ENCODE data around the gene RPUSD1. TPM values are rescaled to one million over a fixed set of nuclear protein-coding genes. Genes with fewer than 3 reads are reported as not detected.

RPUSD1 gene
- total and polyA plus RNA-seq, 12 donors = 5.8 to 23.3 (median 8.2) TPM

DNA sequence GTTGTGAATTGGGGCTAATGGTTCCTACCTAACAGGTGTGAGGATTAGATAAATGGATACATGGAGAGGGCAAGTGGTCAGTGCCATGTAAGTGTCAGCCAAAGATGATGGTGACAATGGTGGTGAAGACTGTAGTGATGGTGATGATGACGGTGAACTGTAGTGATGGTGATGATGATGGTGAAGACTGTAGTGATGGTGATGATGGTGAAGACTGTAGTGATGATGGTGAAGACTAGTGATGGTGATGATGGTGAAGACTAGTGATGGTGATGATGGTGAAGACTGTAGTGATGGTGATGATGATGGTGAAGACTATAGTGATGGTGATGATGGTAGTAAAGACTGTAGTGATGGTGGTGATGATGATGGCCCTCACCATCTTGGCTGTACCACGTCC is 30.4 kb upstream of the RPUSD1 start:
- Histone ChIP-seq H3K4me3 (no peak overlapping the region), H3K27me3 (peaks cover 3 to 97% (median 81%) of the 10 kb centered on the region in 7 donors), H3K4me1 (peaks cover 0 to 6% (median 0%) of the 10 kb centered on the region in 9 donors), H3K27ac (no peak overlapping the region), H3K36me3 (no peaks in the 10 kb centered on the region), H3K9me3 (no peaks in the 10 kb centered on the region)
- intact Hi-C loops (cut with DNase I) = loop anchor here in 1 of 10 donors (10.0 kb wide), 1 partner anchor 376 kb away; no protein-coding TSS in a partner anchor
- 77 to 84% methylated on average over 2 of the region's 2 CpGs for WGBS, 2 donors
- no peak for ATAC-seq
- TF ChIP-seq, protein P1, sequence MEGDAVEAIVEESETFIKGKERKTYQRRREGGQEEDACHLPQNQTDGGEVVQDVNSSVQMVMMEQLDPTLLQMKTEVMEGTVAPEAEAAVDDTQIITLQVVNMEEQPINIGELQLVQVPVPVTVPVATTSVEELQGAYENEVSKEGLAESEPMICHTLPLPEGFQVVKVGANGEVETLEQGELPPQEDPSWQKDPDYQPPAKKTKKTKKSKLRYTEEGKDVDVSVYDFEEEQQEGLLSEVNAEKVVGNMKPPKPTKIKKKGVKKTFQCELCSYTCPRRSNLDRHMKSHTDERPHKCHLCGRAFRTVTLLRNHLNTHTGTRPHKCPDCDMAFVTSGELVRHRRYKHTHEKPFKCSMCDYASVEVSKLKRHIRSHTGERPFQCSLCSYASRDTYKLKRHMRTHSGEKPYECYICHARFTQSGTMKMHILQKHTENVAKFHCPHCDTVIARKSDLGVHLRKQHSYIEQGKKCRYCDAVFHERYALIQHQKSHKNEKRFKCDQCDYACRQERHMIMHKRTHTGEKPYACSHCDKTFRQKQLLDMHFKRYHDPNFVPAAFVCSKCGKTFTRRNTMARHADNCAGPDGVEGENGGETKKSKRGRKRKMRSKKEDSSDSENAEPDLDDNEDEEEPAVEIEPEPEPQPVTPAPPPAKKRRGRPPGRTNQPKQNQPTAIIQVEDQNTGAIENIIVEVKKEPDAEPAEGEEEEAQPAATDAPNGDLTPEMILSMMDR (IDR thresholded peaks at IDR 0.05) = no peak
- no peak for DNase-seq

DNA sequence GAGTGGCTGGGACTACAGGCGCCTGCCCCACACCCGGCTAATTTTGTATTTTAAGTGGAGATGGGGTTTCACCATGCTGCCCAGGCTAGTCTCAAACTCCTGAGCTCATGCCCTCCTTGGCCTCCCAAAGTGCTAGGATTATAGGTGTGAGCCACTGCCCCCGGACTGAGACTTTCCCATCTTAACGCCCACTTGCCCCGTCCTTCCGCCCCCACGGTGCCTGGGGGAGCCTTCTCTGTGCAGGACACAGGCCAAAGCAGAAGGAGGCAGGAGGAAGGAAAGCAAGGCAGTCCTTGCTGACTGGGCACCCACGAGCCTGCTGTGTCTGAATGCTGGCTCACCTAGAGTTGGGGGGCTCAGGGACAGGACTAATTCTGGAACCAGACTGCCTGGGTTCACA is 30.0 kb upstream of the RPUSD1 start:
- H3K4me3 ChIP-seq = no peak overlapping the region
- peaks cover 0 to 11% (median 0%) of the 10 kb centered on the region in 9 donors for H3K4me1 ChIP-seq
- intact Hi-C loops (cut with DNase I) = loop anchor here in 1 of 10 donors (10.0 kb wide), 1 partner anchor 377 kb away; no protein-coding TSS in a partner anchor
- WGBS, 2 donors = 64 to 84% methylated on average over 8 of the region's 8 CpGs
- no peaks in the 10 kb centered on the region for H3K36me3 ChIP-seq
- DNase-seq (no peak), ATAC-seq (no peak)
- H3K27me3 ChIP-seq = peaks cover 7 to 98% (median 81%) of the 10 kb centered on the region in 7 donors
- no peak overlapping the region for H3K27ac ChIP-seq
- H3K9me3 ChIP-seq = no peaks in the 10 kb centered on the region
- TF ChIP-seq, protein P1 (IDR thresholded peaks at IDR 0.05) = no peak

DNA sequence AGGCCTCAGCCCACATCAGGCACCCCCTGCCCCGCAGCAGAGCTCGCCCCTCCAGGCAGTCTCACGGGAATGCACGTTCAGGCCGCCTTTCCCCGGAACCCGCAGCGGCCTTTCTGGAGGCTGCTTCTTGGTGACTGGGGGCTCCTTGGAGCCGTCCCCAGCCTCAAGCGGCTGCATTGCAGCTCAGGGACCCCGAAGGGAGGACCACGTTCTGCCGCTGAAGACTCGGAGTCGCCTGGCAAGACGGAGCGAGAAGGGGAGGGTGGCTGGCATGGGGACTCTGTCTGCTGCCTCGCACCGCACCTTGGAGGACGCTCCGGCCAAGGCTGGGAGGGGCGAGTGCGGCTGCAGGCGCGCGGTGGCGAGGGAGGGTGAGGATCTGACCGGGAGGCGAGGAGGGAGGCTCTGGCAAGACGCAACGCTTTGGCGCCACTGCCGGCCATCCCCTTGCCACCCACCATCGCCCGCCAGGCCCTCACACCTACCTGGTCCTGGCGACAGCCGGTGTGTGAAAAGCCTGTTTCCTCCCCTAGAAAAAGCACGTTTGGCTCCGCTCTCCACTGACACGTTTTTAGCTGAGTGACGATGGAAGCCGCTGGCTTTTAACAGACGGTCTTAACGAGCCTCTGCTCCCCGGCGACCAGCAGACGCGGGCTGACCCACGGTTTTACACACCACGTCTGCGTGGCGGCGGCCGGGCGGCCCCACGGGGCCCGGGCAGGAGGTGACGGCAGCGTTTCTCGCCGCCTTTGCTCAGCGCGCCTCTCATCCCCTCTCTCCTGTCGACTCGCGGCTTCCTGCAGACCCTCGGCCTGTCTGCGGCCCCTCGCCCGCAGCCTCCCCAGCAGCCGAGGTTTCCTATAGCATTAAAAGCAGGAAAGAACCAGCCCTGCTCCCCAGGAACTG is 29.1 kb upstream of the RPUSD1 start:
- no peaks in the 10 kb centered on the region for H3K36me3 ChIP-seq
- peaks cover 7 to 100% (median 83%) of the 10 kb centered on the region in 7 donors for H3K27me3 ChIP-seq
- 55 to 61% methylated on average over 71 of the region's 71 CpGs for WGBS, 2 donors
- no peak for ATAC-seq
- peaks cover 0 to 12% (median 0%) of the 10 kb centered on the region in 9 donors for H3K4me1 ChIP-seq
- no peak overlapping the region for H3K27ac ChIP-seq
- H3K4me3 ChIP-seq = no peak overlapping the region
- peaks cover 0 to 3% (median 0%) of the 10 kb centered on the region in 11 donors for H3K9me3 ChIP-seq
- TF ChIP-seq, protein P1 (IDR thresholded peaks at IDR 0.05) = no peak
- intact Hi-C loops (cut with DNase I) = loop anchor here in 1 of 10 donors (10.0 kb wide), 1 partner anchor 378 kb away; no protein-coding TSS in a partner anchor
- DNase-seq = no peak

DNA sequence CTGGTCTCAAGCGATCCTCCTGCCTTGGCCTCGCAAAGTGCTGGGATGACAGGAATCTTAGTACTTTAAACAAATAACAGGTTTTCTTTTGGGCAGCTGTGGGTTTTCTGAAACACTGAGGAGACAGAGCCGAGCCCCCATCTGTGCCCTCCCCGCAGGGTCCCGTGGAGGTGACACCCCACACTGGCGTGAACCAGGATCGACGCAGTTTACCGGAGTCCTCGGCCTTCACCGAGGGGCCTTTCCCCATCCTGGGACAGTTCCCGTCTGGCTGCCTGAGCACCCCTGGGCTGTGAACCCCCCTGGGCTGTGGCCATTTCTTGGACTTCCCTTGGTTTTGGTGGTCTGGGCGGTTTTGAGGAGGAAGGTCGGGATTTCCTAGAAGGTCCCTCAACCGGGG is 27.7 kb upstream of the RPUSD1 start:
- peaks cover 0 to 12% (median 0%) of the 10 kb centered on the region in 9 donors for H3K4me1 ChIP-seq
- DNase-seq = no peak
- no peak overlapping the region for H3K4me3 ChIP-seq
- peaks cover 7 to 94% (median 78%) of the 10 kb centered on the region in 7 donors for H3K27me3 ChIP-seq
- TF ChIP-seq, protein P1 (IDR thresholded peaks at IDR 0.05) = no peak
- H3K36me3 ChIP-seq = no peaks in the 10 kb centered on the region
- no peak for ATAC-seq
- WGBS, 2 donors = 94 to 95% methylated on average over 15 of the region's 15 CpGs
- H3K9me3 ChIP-seq = peaks cover 0 to 5% (median 0%) of the 10 kb centered on the region in 11 donors
- no peak overlapping the region for H3K27ac ChIP-seq
- intact Hi-C loops (cut with DNase I) = loop anchor here in 4 of 10 donors (2.0 to 10.0 kb wide), 2 partner anchors 239 to 379 kb away; no protein-coding TSS in a partner anchor

All from heart right ventricle (tissue), 16 donors.